Astrocyte (in vitro differentiated cells and primary cell): ENCODE data around the gene HMOX1. TPM values are rescaled to one million over a fixed set of nuclear protein-coding genes. Genes with fewer than 3 reads are reported as not detected.

ENCODE experiments used
- DNase-seq: peaks from one replicate; pipeline ENCODE4 v3.0.0-alpha.2; 2010; ENCODE audit warnings: low read depth
- FAIRE-seq: peaks from 2 replicates; lab custom pipeline; 2011; peaks lifted over from hg19 to GRCh38; lab: Jason Lieb, UNC
- H2AFZ ChIP-seq: 2 replicates; pipeline ENCODE4 v1.6.0; 2012; ENCODE audit warnings: low read depth, low read length, inconsistent platforms
- H3K27ac ChIP-seq: 2 replicates; pipeline ENCODE4 v1.5.1; 2011; ENCODE audit warnings: low read depth, low read length, inconsistent platforms
- H3K27me3 ChIP-seq: 2 replicates; pipeline ENCODE4 v1.6.0; 2011; ENCODE audit warnings: low read length, inconsistent platforms; ENCODE audit not compliant: insufficient read depth
- H3K36me3 ChIP-seq: 2 replicates; pipeline ENCODE4 v1.5.1; 2011; ENCODE audit warnings: low read length, inconsistent platforms; ENCODE audit not compliant: insufficient read depth
- H3K4me1 ChIP-seq: 2 replicates; pipeline ENCODE4 v1.5.1; 2011; ENCODE audit warnings: low read length, inconsistent platforms; ENCODE audit not compliant: insufficient read depth
- H3K4me2 ChIP-seq: 2 replicates; pipeline ENCODE4 v1.6.0; 2012; ENCODE audit warnings: low read length, inconsistent platforms
- H3K4me3 ChIP-seq: 2 replicates; pipeline ENCODE4 v1.5.1; 2011; ENCODE audit warnings: low read depth, mild to moderate bottlenecking, low read length, inconsistent platforms; ENCODE audit not compliant: insufficient read depth
- H3K79me2 ChIP-seq: 2 replicates; pipeline ENCODE4 v1.6.0; 2012; ENCODE audit warnings: mild to moderate bottlenecking, low read length, inconsistent platforms; ENCODE audit not compliant: insufficient read depth
- H3K9ac ChIP-seq: 2 replicates; pipeline ENCODE4 v1.6.0; 2012; ENCODE audit warnings: mild to moderate bottlenecking, low read length, inconsistent platforms
- H3K9me3 ChIP-seq: 2 replicates; pipeline ENCODE4 v1.5.1; 2012; ENCODE audit warnings: low read depth, mild to moderate bottlenecking, low read length, inconsistent platforms; ENCODE audit not compliant: insufficient read depth
- H4K20me1 ChIP-seq: 2 replicates; pipeline ENCODE4 v1.6.0; 2012; ENCODE audit warnings: low read length, inconsistent platforms; ENCODE audit not compliant: insufficient read depth
- H3K27ac Mint-ChIP-seq: one replicate; pipeline ENCODE4 v1.8.0; 2021; ENCODE audit warnings: mild to moderate bottlenecking, mixed read lengths; ENCODE audit not compliant: unreplicated experiment
- H3K27me3 Mint-ChIP-seq: one replicate; pipeline ENCODE4 v1.8.0; 2021; ENCODE audit warnings: low read depth, mixed read lengths; ENCODE audit not compliant: unreplicated experiment
- H3K36me3 Mint-ChIP-seq: one replicate; pipeline ENCODE4 v1.8.0; 2021; ENCODE audit warnings: low read depth, mixed read lengths; ENCODE audit not compliant: unreplicated experiment
- H3K4me1 Mint-ChIP-seq: one replicate; pipeline ENCODE4 v1.8.0; 2021; ENCODE audit warnings: low read depth, mixed read lengths; ENCODE audit not compliant: unreplicated experiment
- H3K4me3 Mint-ChIP-seq: one replicate; pipeline ENCODE4 v1.8.0; 2021; ENCODE audit warnings: mild to moderate bottlenecking, moderate library complexity, mixed read lengths; ENCODE audit not compliant: unreplicated experiment
- H3K9me3 Mint-ChIP-seq: one replicate; pipeline ENCODE4 v1.8.0; 2021; ENCODE audit warnings: mild to moderate bottlenecking, mixed read lengths; ENCODE audit not compliant: unreplicated experiment
- CTCF ChIP-seq: IDR thresholded peaks from 2 replicates; pipeline ENCODE4 v1.5.1; 2011; ENCODE audit warnings: low read depth, mild to moderate bottlenecking, inconsistent platforms, low read length, moderate library complexity; ENCODE audit not compliant: insufficient read depth
- EZH2 ChIP-seq: IDR thresholded peaks from 2 replicates; pipeline ENCODE4 v1.6.1; 2012; ENCODE audit warnings: mild to moderate bottlenecking, low read length, inconsistent platforms; ENCODE audit not compliant: insufficient read depth
- total RNA-seq: library from RNA; stranded (reverse); gene quantifications from 2 replicates; pipeline ENCODE4 v1.2.1, GENCODE V29; 2021

Gene HMOX1
- total RNA-seq, 1 donor from 2014 or later, result 17.0 TPM

- H3K4me3 Mint-ChIP-seq, result no peak overlapping the region
- DNase-seq (no peak), FAIRE-seq (no peak)
- H3K36me3 Mint-ChIP-seq, result no peaks in the 10 kb centered on the region
- H3K4me1 Mint-ChIP-seq, result no peaks in the 10 kb centered on the region
- H2AFZ ChIP-seq, result no peak overlapping the region
- TF ChIP-seq CTCF (no peak), EZH2 (no peak)
- H3K27ac ChIP-seq, result no peak overlapping the region
- H3K36me3 ChIP-seq, result no peaks in the 10 kb centered on the region
- no peaks in the 10 kb centered on the region for H4K20me1 ChIP-seq
- no peaks in the 10 kb centered on the region for H3K27me3 ChIP-seq
- no peak overlapping the region for H3K4me3 ChIP-seq
- H3K9me3 ChIP-seq, result no peaks in the 10 kb centered on the region
- H3K9ac ChIP-seq, result no peak overlapping the region
- no peaks in the 10 kb centered on the region for H3K4me1 ChIP-seq
- peaks cover 13% of the 10 kb centered on the region for H3K27me3 Mint-ChIP-seq
- no peaks in the 10 kb centered on the region for H3K79me2 ChIP-seq
- no peak overlapping the region for H3K4me2 ChIP-seq
- H3K9me3 Mint-ChIP-seq, result peaks cover 2% of the 10 kb centered on the region
- no peak overlapping the region for H3K27ac Mint-ChIP-seq
These were observed 58.4 kb downstream of the HMOX1 start for GRCh38 chr22:35439365-35439717.

DNA sequence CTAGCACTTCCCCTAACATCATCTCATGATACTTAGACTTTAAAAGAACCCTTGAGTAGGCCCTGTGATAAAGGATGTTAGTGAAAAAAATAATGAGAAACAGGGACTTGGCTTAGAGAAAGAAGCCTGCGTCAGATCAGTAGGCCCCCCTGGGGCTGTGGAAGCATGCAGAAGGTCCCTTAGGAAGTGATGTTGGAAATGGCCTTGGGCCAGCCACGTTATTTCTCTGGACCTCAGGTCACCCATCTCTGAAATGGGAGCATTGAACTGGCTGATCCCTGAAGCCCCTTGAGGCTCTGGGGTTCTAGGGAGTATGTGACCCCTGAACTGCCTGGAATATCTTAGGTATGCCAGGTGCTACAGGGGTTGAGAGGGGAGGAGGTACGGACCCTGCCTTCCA is 59.2 kb downstream of the HMOX1 start:
- H3K4me3 ChIP-seq, result no peak overlapping the region
- Mint-ChIP-seq H3K9me3 (no peaks in the 10 kb centered on the region), H3K4me3 (no peak overlapping the region), H3K27me3 (peaks cover 12% of the 10 kb centered on the region), H3K4me1 (no peaks in the 10 kb centered on the region), H3K36me3 (no peaks in the 10 kb centered on the region), H3K27ac (no peak overlapping the region)
- H3K36me3 ChIP-seq, result no peaks in the 10 kb centered on the region
- no peak for FAIRE-seq
- TF ChIP-seq CTCF (no peak), EZH2 (no peak)
- H3K27me3 ChIP-seq, result no peaks in the 10 kb centered on the region
- no peak overlapping the region for H3K4me2 ChIP-seq
- H2AFZ ChIP-seq, result no peak overlapping the region
- H3K79me2 ChIP-seq, result no peaks in the 10 kb centered on the region
- DNase-seq, result no peak
- H3K9me3 ChIP-seq, result no peaks in the 10 kb centered on the region
- no peak overlapping the region for H3K27ac ChIP-seq
- no peak overlapping the region for H3K9ac ChIP-seq
- H3K4me1 ChIP-seq, result no peaks in the 10 kb centered on the region
- no peaks in the 10 kb centered on the region for H4K20me1 ChIP-seq

DNA sequence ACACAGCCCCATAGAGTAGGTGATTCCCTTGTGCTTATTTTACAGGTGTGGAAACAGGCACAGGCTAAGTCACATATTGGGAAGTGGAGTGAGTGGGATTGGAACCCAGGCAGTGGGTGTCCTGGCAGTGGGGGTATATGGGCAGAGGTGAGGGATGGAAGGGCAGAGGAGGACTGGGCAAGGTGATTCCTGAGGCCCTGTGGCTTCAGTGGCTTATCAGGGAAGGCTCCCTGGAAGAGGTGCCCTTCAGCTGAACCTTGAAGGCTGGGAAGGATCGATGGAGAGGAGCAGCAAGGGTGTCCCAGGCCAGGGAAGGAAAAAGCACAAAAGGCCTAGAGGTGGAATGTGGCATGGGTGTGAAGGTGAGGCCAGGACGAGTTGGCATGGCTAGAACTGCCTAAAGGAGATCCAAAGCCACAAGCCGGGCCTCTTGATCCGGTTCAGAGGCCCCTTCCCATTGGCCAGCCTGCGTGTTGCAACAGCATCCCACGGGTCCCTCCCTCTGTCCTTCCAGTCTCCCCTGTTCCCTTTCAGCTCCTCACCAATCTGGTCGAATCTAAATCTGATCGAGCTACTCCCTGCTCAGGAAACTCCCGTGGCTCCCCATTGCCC is 60.7 kb downstream of the HMOX1 start:
- Histone ChIP-seq H3K27me3 (no peaks in the 10 kb centered on the region), H3K9me3 (no peaks in the 10 kb centered on the region), H3K27ac (no peak overlapping the region), H3K4me3 (no peak overlapping the region), H3K4me1 (peaks cover 10% of the 10 kb centered on the region), H4K20me1 (no peaks in the 10 kb centered on the region), H3K79me2 (no peaks in the 10 kb centered on the region), H3K36me3 (no peaks in the 10 kb centered on the region), H3K9ac (no peak overlapping the region), H2AFZ (no peak overlapping the region), H3K4me2 (no peak overlapping the region)
- no peak overlapping the region for H3K27ac Mint-ChIP-seq
- H3K9me3 Mint-ChIP-seq, result no peaks in the 10 kb centered on the region
- FAIRE-seq (no peak), DNase-seq (no peak)
- TF ChIP-seq EZH2, result no peak
- TF ChIP-seq CTCF, result no peak
- peaks cover 7% of the 10 kb centered on the region for H3K4me1 Mint-ChIP-seq
- peaks cover 12% of the 10 kb centered on the region for H3K27me3 Mint-ChIP-seq
- H3K4me3 Mint-ChIP-seq, result no peak overlapping the region
- no peaks in the 10 kb centered on the region for H3K36me3 Mint-ChIP-seq
